Stomach (tissue), 9 donors: ENCODE measurements around the gene MRPL41. TPM values are rescaled to one million over a fixed set of nuclear protein-coding genes. Genes with fewer than 3 reads are reported as not detected.
"Not testable (repeated sequence)": the region's sequence is repeated elsewhere in the genome, so short reads cannot be mapped to it uniquely, and the experiment has no call there.

Experiments used
- DNase-seq, 2 donors: peaks; one replicate each; pipeline versions ENCODE4 v3.0.0 to v3.0.0-alpha.2; 2013 to 2019
- H3K27ac ChIP-seq, 5 donors: fragments of 200-600 bp in 4 of 5; sonication (generic) in 4 of 5; one replicate each; pipeline ENCODE4 v1.5.1; 2013 to 2019; ENCODE audit warnings: mild to moderate bottlenecking in 1 of 5, moderate library complexity in 1 of 5
- H3K27me3 ChIP-seq, 3 donors: fragments of 200-600 bp; sonication (generic); one replicate each; pipeline ENCODE4 v1.5.1; 2017 to 2019; ENCODE audit warnings: mixed run types in 1 of 3
- H3K36me3 ChIP-seq, 4 donors: fragments of 200-600 bp; sonication (generic); 1 replicate in 3 of 4; 2 replicates in 1 of 4; pipeline ENCODE4 v1.5.1; 2016 to 2019
- H3K4me1 ChIP-seq, 4 donors: fragments of 200-600 bp; sonication (generic); one replicate each; pipeline ENCODE4 v1.5.1; 2016 to 2019
- H3K4me3 ChIP-seq, 4 donors: fragments of 200-600 bp; sonication (generic) in 3 of 4; one replicate each; pipeline ENCODE4 v1.5.1; 2016 to 2019; ENCODE audit warnings: mild to moderate bottlenecking in 1 of 4
- H3K9me3 ChIP-seq, 4 donors: fragments of 200-600 bp; sonication (generic); one replicate each; pipeline ENCODE4 v1.5.1; 2016 to 2019
- CTCF ChIP-seq, 7 experiments: fragments of 450-650 bp in 4 of 7; fragments of 200-600 bp in 3 of 7; sonication (generic) in 3 of 7; IDR thresholded peaks; one replicate each; pipeline ENCODE4 v1.5.1; 2016 to 2019; ENCODE audit warnings: antibody characterized with exemption in 7 of 7, control low read depth in 2 of 7, mild to moderate bottlenecking in 1 of 7
- EP300 ChIP-seq: sonication (generic); formaldehyde crosslinking; IDR thresholded peaks from one replicate; pipeline ENCODE4 v1.6.1; 2017; ENCODE audit warnings: antibody characterized with exemption
- POLR2A ChIP-seq, 4 donors: fragments of 450-650 bp; IDR thresholded peaks; one replicate each; pipeline ENCODE4 v1.6.1; 2016; ENCODE audit warnings: antibody characterized with exemption in 4 of 4, control low read depth in 2 of 4, mild to moderate bottlenecking in 1 of 4, moderate library complexity in 1 of 4
- POLR2AphosphoS5 ChIP-seq, 3 donors: sonication (generic); formaldehyde crosslinking; IDR thresholded peaks; one replicate each; pipeline ENCODE4 v1.6.1; 2016; ENCODE audit warnings: antibody characterized with exemption in 3 of 3
- WGBS, 5 donors: extraction: QIAGEN DNeasy Blood & Tissue Kit in 3 of 5; methylation state at CpG; one replicate each; pipeline versions ENCODE4 v1.1.5 to v1.1.7; 2013 to 2018; 5-methylcytosine and 5-hydroxymethylcytosine counted together
- intact Hi-C: fragments of 100-400 bp; cut with DNase I; formaldehyde crosslinking; loops from one replicate; pipeline ENCODE4 v1.15.1; 2023; ENCODE audit warnings: low total_unique reads
- polyA plus RNA-seq, 3 donors: library from polyadenylated mRNA; stranded (reverse); fragments of 200-250 nt; gene quantifications; one replicate each; pipeline ENCODE4 v1.2.3, GENCODE V29; 2013
- total RNA-seq, 5 donors: library from RNA; depleted of rRNA; stranded (reverse); fragments of >200 nt; gene quantifications; one replicate each; pipeline versions ENCODE4 v1.1.0 to v1.2.3, GENCODE V29; 2014 to 2016
- donor health status: healthy with polysubstance abuse.
- donor health status: Bipolar disorder and iron deficiency.
- donor health status: healthy.

MRPL41 gene
- total and polyA plus RNA-seq, 8 donors, result 23.3 to 282 (median 101) TPM

- 26 to 51% (median 30%) methylated on average over 10 to 12 of the region's 12 CpGs for WGBS, 5 donors
- intact Hi-C loops, result no loop called here
Observed at GRCh38 chr9:137593176-137593575, 41.5 kb downstream of the MRPL41 start.

GRCh38 chr9:137596577-137596976 lies 44.9 kb downstream of the MRPL41 start:
- H3K27me3 ChIP-seq, intact Hi-C loops, DNase-seq, H3K4me3 ChIP-seq, H3K36me3 ChIP-seq, H3K9me3 ChIP-seq, H3K27ac ChIP-seq: not testable (repeated sequence)
- peaks cover 8 to 28% (median 25%) of the 10 kb centered on the region in 4 donors for H3K4me1 ChIP-seq
- 94 to 98% (median 96%) methylated on average over 7 of the region's 7 CpGs for WGBS, 5 donors

More at GRCh38 chr9:137593176-137593575, 41.5 kb downstream of the MRPL41 start:
- Histone ChIP-seq H3K9me3 (no peaks in the 10 kb centered on the region), H3K4me3 (no peak overlapping the region), H3K27ac (peak overlapping the region; percentile 75 to 87 (median 81)), H3K27me3 (no peaks in the 10 kb centered on the region), H3K36me3 (peaks cover 2 to 4% (median 3%) of the 10 kb centered on the region in 4 donors), H3K4me1 (peaks cover 27 to 51% (median 50%) of the 10 kb centered on the region in 4 donors)
- TF ChIP-seq CTCF (IDR thresholded peaks at IDR 0.05) (no peak), POLR2A (IDR thresholded peaks at IDR 0.05) (no peak), EP300 (no peak), POLR2AphosphoS5 (IDR thresholded peaks at IDR 0.05) (no peak)
- DNase-seq, result peak; percentile 83 to 90

- no peaks in the 10 kb centered on the region for H3K36me3 ChIP-seq
- DNase-seq, result no peak
- peaks cover 0 to 7% (median 3%) of the 10 kb centered on the region in 4 donors for H3K4me1 ChIP-seq
- H3K9me3 ChIP-seq, result no peaks in the 10 kb centered on the region
- no peak overlapping the region for H3K4me3 ChIP-seq
- 72 to 81% (median 77%) methylated on average over 8 of the region's 8 CpGs for WGBS, 5 donors
- TF ChIP-seq CTCF (IDR thresholded peaks at IDR 0.05) (no peak), POLR2AphosphoS5 (IDR thresholded peaks at IDR 0.05) (no peak), POLR2A (IDR thresholded peaks at IDR 0.05) (no peak), EP300 (no peak)
- intact Hi-C loops, result no loop called here
- H3K27me3 ChIP-seq, result no peaks in the 10 kb centered on the region
- no peak overlapping the region for H3K27ac ChIP-seq
Observed at GRCh38 chr9:137598943-137599342, 47.3 kb downstream of the MRPL41 start.

Other genes starting within 250 kb of the MRPL41 start
- gene NRARP, start 249.6 kb upstream of the MRPL41 start, total RNA-seq, result 100 to 1,000 TPM in 1 of 5 donors, 10 to 100 TPM in 2, 1 to 10 TPM in 2; 1.2 to 323 (median 14.6) TPM
- 1 to 10 TPM; 1.5 to 2.7 (median 2.0) TPM for gene NRARP, start 249.6 kb upstream of the MRPL41 start, polyA plus RNA-seq
- gene EXD3, start 128.7 kb upstream of the MRPL41 start, total RNA-seq, result 100 to 1,000 TPM in 1 of 5 donors, 10 to 100 TPM in 4; 12.9 to 105 (median 28.1) TPM
- 10 to 100 TPM; 17.4 to 27.3 (median 20.7) TPM for gene EXD3, start 128.7 kb upstream of the MRPL41 start, polyA plus RNA-seq
- 10 to 100 TPM in 2 of 5 donors, 1 to 10 TPM in 3; 3.5 to 43.2 (median 8.3) TPM for gene NOXA1, start 128.5 kb upstream of the MRPL41 start, total RNA-seq
- gene NOXA1, start 128.5 kb upstream of the MRPL41 start, polyA plus RNA-seq, result 10 to 100 TPM; 14.4 to 20.5 (median 15.1) TPM
- 10 to 100 TPM in 2 of 5 donors, 1 to 10 TPM in 1, under 1 TPM in 2; 0.89 to 37.9 (median 5.9) TPM for gene ENTPD8, start 110.5 kb upstream of the MRPL41 start, total RNA-seq
- 10 to 100 TPM in 1 of 3 donors, 1 to 10 TPM in 2; 2.8 to 16.2 (median 7.6) TPM for gene ENTPD8, start 110.5 kb upstream of the MRPL41 start, polyA plus RNA-seq
- gene NSMF, start 92.5 kb upstream of the MRPL41 start, total RNA-seq, result 10 to 100 TPM; 11.7 to 84.9 (median 56.6) TPM
- 10 to 100 TPM; 20.3 to 45.4 (median 28.9) TPM for gene NSMF, start 92.5 kb upstream of the MRPL41 start, polyA plus RNA-seq
- gene PNPLA7, start 1.5 kb upstream of the MRPL41 start, total RNA-seq, result 10 to 100 TPM in 4 of 5 donors, 1 to 10 TPM in 1; 3.5 to 51.3 (median 21.4) TPM
- 10 to 100 TPM in 2 of 3 donors, 1 to 10 TPM in 1; 9.2 to 15.6 (median 14.1) TPM for gene PNPLA7, start 1.5 kb upstream of the MRPL41 start, polyA plus RNA-seq
- gene DPH7, start 27.0 kb downstream of the MRPL41 start, total RNA-seq, result 100 to 1,000 TPM in 1 of 5 donors, 10 to 100 TPM in 4; 14.3 to 134 (median 25.5) TPM
- gene DPH7, start 27.0 kb downstream of the MRPL41 start, polyA plus RNA-seq, result 10 to 100 TPM; 14.9 to 39.6 (median 20.0) TPM
- gene ZMYND19, start 38.6 kb downstream of the MRPL41 start, total RNA-seq, result 10 to 100 TPM in 4 of 5 donors, 1 to 10 TPM in 1; 9.4 to 40.6 (median 31.9) TPM
- 10 to 100 TPM; 17.0 to 30.0 (median 21.1) TPM for gene ZMYND19, start 38.6 kb downstream of the MRPL41 start, polyA plus RNA-seq
- 100 to 1,000 TPM in 4 of 5 donors, 10 to 100 TPM in 1; 31.8 to 185 (median 148) TPM for gene ARRDC1, start 53.8 kb downstream of the MRPL41 start, total RNA-seq
- 100 to 1,000 TPM in 2 of 3 donors, 10 to 100 TPM in 1; 93.5 to 134 (median 128) TPM for gene ARRDC1, start 53.8 kb downstream of the MRPL41 start, polyA plus RNA-seq
- 100 to 1,000 TPM in 3 of 5 donors, 10 to 100 TPM in 2; 77.3 to 419 (median 104) TPM for gene EHMT1, start 67.1 kb downstream of the MRPL41 start, total RNA-seq
- gene EHMT1, start 67.1 kb downstream of the MRPL41 start, polyA plus RNA-seq, result 10 to 100 TPM; 23.9 to 34.7 (median 24.9) TPM